Measurements from ENCODE around the gene SPRY1. TPM values are rescaled to one million over a fixed set of nuclear protein-coding genes. Genes with fewer than 3 reads are reported as not detected.

Gene SPRY1
- total RNA-seq, 2 experiments from 2014 or later: 137 to 144 TPM

DNA sequence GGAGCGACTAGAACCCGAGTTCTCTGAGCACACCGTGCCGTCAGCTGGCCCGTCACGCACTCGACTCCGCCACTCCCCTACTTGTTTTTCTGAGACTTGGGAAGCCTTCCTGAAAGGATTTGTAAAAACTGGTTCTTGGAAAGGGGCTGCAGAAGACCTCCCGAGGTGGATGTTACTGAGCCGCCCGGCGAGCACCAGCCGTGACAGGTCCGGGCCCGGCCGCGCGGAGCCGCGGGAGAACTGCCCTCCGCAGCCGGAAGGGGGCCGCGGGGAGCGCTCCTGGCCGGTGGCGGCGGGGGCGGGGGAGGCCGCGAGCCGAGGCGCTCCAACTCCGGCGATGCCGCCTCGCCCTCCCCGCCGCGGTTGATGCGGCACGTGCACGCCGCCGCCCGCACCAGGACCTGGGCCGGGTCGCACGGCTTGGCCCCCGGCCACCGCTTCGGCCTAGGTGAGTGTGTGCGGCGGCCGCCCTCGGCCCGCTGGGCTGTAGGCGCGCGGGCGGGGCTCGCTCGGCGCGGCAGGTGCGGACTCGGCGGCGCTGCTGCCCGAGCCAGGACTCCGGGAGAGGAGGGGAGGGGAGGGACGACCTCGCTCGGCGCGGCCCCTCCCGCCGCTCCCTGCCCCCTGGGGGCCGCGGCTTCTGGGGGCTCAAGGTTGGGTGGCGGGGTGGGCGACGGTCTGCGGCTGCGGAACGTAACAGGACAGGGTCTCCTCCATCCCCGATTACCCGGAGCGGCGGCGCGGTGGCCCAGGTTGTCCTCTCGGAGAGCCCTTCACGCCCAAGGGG is 1.7 kb downstream of the SPRY1 start:
- Mint-ChIP-seq H3K27ac (peak overlapping the region; percentile 96), H3K4me1 (ENCODE audit: low read depth) (peaks cover 29% of the 10 kb centered on the region), H3K27me3 (no peaks in the 10 kb centered on the region), H3K36me3 (ENCODE audit: low read depth) (peaks cover 57% of the 10 kb centered on the region), H3K4me3 (peak overlapping the region; percentile 98), H3K9me3 (no peaks in the 10 kb centered on the region)
- ChIA-PET POLR2A (interaction anchor here (0.6 to 5.7 kb wide), 10 partner anchors 8 to 274 kb away, joined by 3 to 56 read pairs (median 5); no protein-coding TSS in a partner anchor), CTCF (interaction anchor here (1.3 to 6.7 kb wide), 7 partner anchors 14 to 262 kb away, joined by 3 to 42 read pairs (median 4); no protein-coding TSS in a partner anchor)
- intact Hi-C loops (cut with micrococcal nuclease): loop anchor here (2.0 to 10.0 kb wide), 4 partner anchors 15 to 293 kb away; no protein-coding TSS in a partner anchor
- TF ChIP-seq, protein P1, sequence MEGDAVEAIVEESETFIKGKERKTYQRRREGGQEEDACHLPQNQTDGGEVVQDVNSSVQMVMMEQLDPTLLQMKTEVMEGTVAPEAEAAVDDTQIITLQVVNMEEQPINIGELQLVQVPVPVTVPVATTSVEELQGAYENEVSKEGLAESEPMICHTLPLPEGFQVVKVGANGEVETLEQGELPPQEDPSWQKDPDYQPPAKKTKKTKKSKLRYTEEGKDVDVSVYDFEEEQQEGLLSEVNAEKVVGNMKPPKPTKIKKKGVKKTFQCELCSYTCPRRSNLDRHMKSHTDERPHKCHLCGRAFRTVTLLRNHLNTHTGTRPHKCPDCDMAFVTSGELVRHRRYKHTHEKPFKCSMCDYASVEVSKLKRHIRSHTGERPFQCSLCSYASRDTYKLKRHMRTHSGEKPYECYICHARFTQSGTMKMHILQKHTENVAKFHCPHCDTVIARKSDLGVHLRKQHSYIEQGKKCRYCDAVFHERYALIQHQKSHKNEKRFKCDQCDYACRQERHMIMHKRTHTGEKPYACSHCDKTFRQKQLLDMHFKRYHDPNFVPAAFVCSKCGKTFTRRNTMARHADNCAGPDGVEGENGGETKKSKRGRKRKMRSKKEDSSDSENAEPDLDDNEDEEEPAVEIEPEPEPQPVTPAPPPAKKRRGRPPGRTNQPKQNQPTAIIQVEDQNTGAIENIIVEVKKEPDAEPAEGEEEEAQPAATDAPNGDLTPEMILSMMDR (IDR thresholded peaks at IDR 0.05): peak; percentile 64
- ATAC-seq (peak; percentile 44), DNase-seq (peak; percentile 77)

DNA sequence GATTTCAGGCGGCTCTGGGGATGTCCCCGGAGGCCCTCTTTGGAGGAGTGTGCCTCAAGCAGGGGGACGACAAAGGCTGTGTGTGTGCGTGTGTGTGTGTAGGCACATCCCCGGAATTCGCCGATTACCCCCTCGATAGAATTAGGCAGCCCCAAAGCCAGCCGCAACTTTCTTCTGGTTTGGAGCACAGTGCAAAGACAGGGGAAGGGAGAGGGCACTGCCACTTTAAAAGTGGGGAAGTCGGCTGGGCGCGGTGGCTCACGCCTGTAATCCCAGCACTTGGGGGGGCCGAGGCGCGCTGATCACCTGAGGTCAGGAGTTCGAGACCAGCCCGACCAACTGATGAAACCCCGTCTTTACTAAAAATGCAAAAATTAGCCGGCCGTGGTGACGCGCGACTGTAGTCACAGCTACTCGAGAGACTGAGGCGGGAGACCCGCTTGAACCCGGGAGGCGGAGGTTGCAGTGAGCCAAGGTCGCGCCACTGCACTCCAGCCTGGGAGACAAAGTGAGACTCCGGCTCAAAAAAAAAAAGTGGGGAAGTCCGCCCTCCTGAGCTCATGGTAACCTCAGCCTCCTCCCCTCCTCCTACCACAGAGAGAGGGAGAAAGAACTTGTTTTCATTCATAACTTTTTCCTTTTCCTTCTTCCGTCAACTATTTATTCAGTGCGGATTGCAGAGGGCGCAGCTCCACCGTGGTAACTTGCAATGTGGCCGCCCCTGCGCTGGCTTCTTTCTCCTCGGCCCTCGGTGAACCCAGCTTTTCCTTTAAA is 2.4 kb downstream of the SPRY1 start:
- ATAC-seq: peak; percentile 65
- ChIA-PET POLR2A (interaction anchor here (0.6 to 5.7 kb wide), 12 partner anchors 12 to 477 kb away, joined by 3 to 56 read pairs (median 3); partner anchors contain the start of gene NUDT6), CTCF (interaction anchor here (1.0 to 6.7 kb wide), 9 partner anchors 13 to 251 kb away, joined by 3 to 42 read pairs (median 4); no protein-coding TSS in a partner anchor)
- intact Hi-C loops (cut with micrococcal nuclease): loop anchor here (2.0 to 10.0 kb wide), 4 partner anchors 14 to 294 kb away; no protein-coding TSS in a partner anchor
- Mint-ChIP-seq H3K27me3 (no peaks in the 10 kb centered on the region), H3K9me3 (no peaks in the 10 kb centered on the region), H3K36me3 (ENCODE audit: low read depth) (peaks cover 65% of the 10 kb centered on the region), H3K27ac (peak overlapping the region; percentile 96), H3K4me3 (peak overlapping the region; percentile 98), H3K4me1 (ENCODE audit: low read depth) (peaks cover 30% of the 10 kb centered on the region)
- TF ChIP-seq, protein P1 (IDR thresholded peaks at IDR 0.05): no peak
- peak; percentile 89 for DNase-seq

DNA sequence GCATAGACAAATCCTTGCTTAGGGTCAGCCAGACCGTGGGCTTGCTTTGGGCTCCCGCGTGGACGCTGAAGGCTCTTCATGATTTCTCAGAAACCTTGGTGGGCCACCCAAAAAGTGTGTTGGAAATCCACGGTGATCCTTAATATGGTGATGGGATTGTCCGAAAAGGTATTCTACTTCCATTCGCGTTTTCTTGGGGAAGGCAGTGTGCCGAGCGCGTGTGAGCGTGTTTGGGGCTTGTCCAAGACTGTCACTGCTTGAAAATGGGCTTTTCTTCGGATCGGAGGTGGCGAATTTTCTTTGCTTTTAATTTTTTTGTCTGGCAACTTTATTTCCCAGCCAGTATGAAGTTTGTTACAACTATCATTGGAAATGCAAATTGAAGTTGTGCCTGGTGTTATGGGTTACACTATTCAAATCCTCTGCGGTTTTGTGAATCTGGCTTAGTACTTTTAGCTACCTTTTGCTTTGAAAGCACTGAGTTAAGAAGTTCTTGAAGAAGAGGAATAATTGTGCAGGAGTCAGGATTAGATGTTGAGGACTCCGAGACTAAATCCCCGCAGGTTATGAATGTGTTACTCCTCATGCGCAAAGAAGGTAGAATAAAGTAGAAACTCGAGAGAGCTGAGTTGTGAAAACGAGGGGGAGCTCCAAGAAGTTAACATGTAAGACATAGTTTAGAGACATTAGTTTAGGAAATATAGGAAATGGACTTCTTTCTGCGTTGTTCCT is 3.2 kb downstream of the SPRY1 start:
- TF ChIP-seq, protein P1 (IDR thresholded peaks at IDR 0.05): no peak
- Mint-ChIP-seq H3K4me1 (ENCODE audit: low read depth) (peaks cover 34% of the 10 kb centered on the region), H3K27ac (peak overlapping the region; percentile 96), H3K4me3 (peak overlapping the region; percentile 98), H3K36me3 (ENCODE audit: low read depth) (peaks cover 71% of the 10 kb centered on the region), H3K27me3 (no peaks in the 10 kb centered on the region), H3K9me3 (no peaks in the 10 kb centered on the region)
- intact Hi-C loops (cut with micrococcal nuclease): loop anchor here (2.0 to 10.0 kb wide), 4 partner anchors 13 to 295 kb away; no protein-coding TSS in a partner anchor
- POLR2A ChIA-PET: interaction anchor here (0.6 to 5.7 kb wide), 11 partner anchors 11 to 478 kb away, joined by 3 to 56 read pairs (median 3); partner anchors contain the start of gene NUDT6
- no peak for ATAC-seq
- CTCF ChIA-PET: interaction anchor here (1.0 to 6.7 kb wide), 8 partner anchors 9 to 251 kb away, joined by 3 to 42 read pairs (median 4); no protein-coding TSS in a partner anchor
- no peak for DNase-seq

DNA sequence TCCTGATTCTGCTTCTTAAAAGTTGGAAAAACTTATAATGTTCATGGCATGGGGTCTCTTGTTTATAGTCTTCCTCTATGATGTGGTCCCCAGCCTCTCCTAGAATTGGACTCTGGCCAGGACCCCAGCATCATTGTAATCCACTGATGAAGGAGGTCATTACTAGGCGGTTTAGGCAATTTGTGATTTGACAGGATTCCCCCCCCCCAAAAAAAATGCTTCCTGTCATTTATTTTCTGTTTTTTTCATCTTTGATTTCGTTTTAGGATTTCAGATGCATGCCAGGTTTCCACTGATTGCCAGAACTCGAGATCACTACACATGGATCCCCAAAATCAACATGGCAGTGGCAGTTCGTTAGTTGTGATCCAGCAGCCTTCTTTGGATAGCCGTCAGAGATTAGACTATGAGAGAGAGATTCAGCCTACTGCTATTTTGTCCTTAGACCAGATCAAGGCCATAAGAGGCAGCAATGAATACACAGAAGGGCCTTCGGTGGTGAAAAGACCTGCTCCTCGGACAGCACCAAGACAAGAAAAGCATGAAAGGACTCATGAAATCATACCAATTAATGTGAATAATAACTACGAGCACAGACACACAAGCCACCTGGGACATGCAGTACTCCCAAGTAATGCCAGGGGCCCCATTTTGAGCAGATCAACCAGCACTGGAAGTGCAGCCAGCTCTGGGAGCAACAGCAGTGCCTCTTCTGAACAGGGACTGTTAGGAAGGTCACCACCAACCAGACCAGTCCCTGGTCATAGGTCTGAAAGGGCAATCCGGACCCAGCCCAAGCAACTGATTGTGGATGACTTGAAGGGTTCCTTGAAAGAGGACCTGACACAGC is 4.9 kb downstream of the SPRY1 start:
- ATAC-seq: no peak
- POLR2A ChIA-PET: interaction anchor here (2.0 to 5.7 kb wide), 3 partner anchors 10 to 20 kb away, joined by 9 to 56 read pairs (median 45); no protein-coding TSS in a partner anchor
- no peak for DNase-seq
- CTCF ChIA-PET: interaction anchor here (0.8 to 6.7 kb wide), 5 partner anchors 7 to 163 kb away, joined by 3 to 42 read pairs (median 4); no protein-coding TSS in a partner anchor
- Mint-ChIP-seq H3K27me3 (no peaks in the 10 kb centered on the region), H3K4me3 (peak overlapping the region; percentile 98), H3K27ac (peak overlapping the region; percentile 82), H3K9me3 (no peaks in the 10 kb centered on the region), H3K36me3 (ENCODE audit: low read depth) (peaks cover 82% of the 10 kb centered on the region), H3K4me1 (ENCODE audit: low read depth) (peaks cover 39% of the 10 kb centered on the region)
- TF ChIP-seq, protein P1 (IDR thresholded peaks at IDR 0.05): no peak
- intact Hi-C loops (cut with micrococcal nuclease): no loop called here
